GM18867 (cell line): ENCODE measurements around the gene ACSL6.

ENCODE experiments used
- ATAC-seq: cut with Tn5 transposase; IDR thresholded peaks from one replicate; pipeline ENCODE4 v1.9.1; 2021; ENCODE audit warnings: mild to moderate bottlenecking, moderate library complexity; ENCODE audit not compliant: unreplicated experiment

Gene ACSL6

GRCh38 chr5:132017738-132018625, 6.5 kb upstream of the ACSL6 start:
- no peak for ATAC-seq

- ATAC-seq, result no peak
These were observed 5.9 kb upstream of the ACSL6 start for GRCh38 chr5:132017316-132017715.

GRCh38 chr5:132016721-132017250, 5.3 kb upstream of the ACSL6 start:
- ATAC-seq, result no peak

- ATAC-seq, result no peak
These were observed 2.3 kb upstream of the ACSL6 start for GRCh38 chr5:132013711-132014110.

- ATAC-seq, result no peak
These were observed 1.7 kb upstream of the ACSL6 start for GRCh38 chr5:132013006-132013689.

- no peak for ATAC-seq
These were observed 1.0 kb upstream of the ACSL6 start for GRCh38 chr5:132012371-132013005.

- ATAC-seq, result no peak
These were observed 353 bp downstream of the ACSL6 start for GRCh38 chr5:132010989-132011621.

GRCh38 chr5:132010645-132010988, 841 bp downstream of the ACSL6 start:
- no peak for ATAC-seq

- no peak for ATAC-seq
These were observed 1.6 kb downstream of the ACSL6 start for GRCh38 chr5:132009706-132010405.

- ATAC-seq, result no peak
These were observed 2.3 kb downstream of the ACSL6 start for GRCh38 chr5:132008961-132009680.

- ATAC-seq, result peak; percentile 6
These were observed 3.3 kb downstream of the ACSL6 start for GRCh38 chr5:132008163-132008473.

- ATAC-seq, result peak; percentile 80
These were observed 3.9 kb downstream of the ACSL6 start for GRCh38 chr5:132007399-132008162.

- no peak for ATAC-seq
These were observed 4.9 kb downstream of the ACSL6 start for GRCh38 chr5:132006331-132007120.

- ATAC-seq, result no peak
These were observed 5.9 kb downstream of the ACSL6 start for GRCh38 chr5:132005591-132005990.

GRCh38 chr5:132003982-132004381, 7.5 kb downstream of the ACSL6 start:
- ATAC-seq, result no peak

- no peak for ATAC-seq
These were observed 8.2 kb downstream of the ACSL6 start for GRCh38 chr5:132003170-132003744.

- no peak for ATAC-seq
These were observed 8.7 kb downstream of the ACSL6 start for GRCh38 chr5:132002757-132003156.
